Lower leg skin (tissue), 3 donors: ENCODE measurements around the gene MAMSTR.

Source experiments
- CTCF ChIP-seq, 3 donors: fragments of 450-650 bp; IDR thresholded peaks; one replicate each; pipeline ENCODE4 v1.5.1; 2016; ENCODE audit warnings: antibody characterized with exemption in 3 of 3, mild to moderate bottlenecking in 3 of 3, moderate library complexity in 2 of 3
- POLR2A ChIP-seq, 2 donors: fragments of 450-650 bp; IDR thresholded peaks; one replicate each; pipeline ENCODE4 v1.6.1; 2016 to 2017; ENCODE audit warnings: antibody characterized with exemption in 2 of 2, mild to moderate bottlenecking in 1 of 2, moderate library complexity in 1 of 2

DNA sequence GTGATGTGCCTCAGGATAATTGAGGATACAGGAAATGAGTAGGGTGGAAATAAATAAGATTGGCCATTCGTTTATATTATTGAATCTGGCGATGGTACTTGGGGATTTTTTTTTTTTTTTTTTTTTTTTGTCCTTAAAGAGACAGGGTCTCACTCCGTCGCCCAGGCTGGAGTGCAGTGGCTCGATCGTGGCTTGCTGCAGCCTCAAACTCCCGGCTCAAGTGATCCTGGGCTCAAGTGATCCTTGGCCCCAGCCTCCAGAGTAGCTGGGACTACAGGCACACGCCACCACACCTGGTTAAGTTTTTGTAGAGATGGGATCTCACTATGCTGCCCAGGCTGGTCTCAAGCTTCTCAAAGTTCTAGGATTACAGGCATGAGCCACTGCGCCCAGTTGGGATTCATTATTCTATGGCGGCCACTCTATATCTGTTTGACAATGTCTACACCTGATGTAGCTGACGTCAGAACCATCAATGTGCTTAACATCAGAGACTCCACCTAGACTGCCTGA is 2.7 kb upstream of the MAMSTR start:
- TF ChIP-seq CTCF (IDR thresholded peaks at IDR 0.05) (no peak), POLR2A (IDR thresholded peaks at IDR 0.05) (no peak)
